CD14-positive monocyte (primary cell): ENCODE data around the gene CALB2. TPM values are rescaled to one million over a fixed set of nuclear protein-coding genes. Genes with fewer than 3 reads are reported as not detected.

Experiments
- DNase-seq, 3 donors: peaks; one replicate each; pipeline ENCODE4 v3.0.0-alpha.2; 2011 to 2022
- H2AFZ ChIP-seq: 2 replicates; pipeline ENCODE4 v1.6.0; 2012; ENCODE audit warnings: mild to moderate bottlenecking, low read depth, low read length, inconsistent platforms; ENCODE audit not compliant: insufficient read depth, poor library complexity, severe bottlenecking
- H3K27ac ChIP-seq, 2 donors: 1 replicate in 1 of 2; 2 replicates in 1 of 2; pipeline ENCODE4 v1.5.1; 2012 to 2013; ENCODE audit warnings: low read length in 2 of 2, control low read depth in 1 of 2, inconsistent platforms in 1 of 2, low read depth in 1 of 2, mild to moderate bottlenecking in 1 of 2
- H3K27me3 ChIP-seq, 2 donors: one replicate each; pipeline versions ENCODE4 v1.6.0 to v1.6.1; 2011 to 2013; ENCODE audit warnings: low read length in 2 of 2; ENCODE audit not compliant: control insufficient read depth in 2 of 2, insufficient read depth in 2 of 2
- H3K36me3 ChIP-seq, 2 donors: replicated peaks in 1 of 2; 1 replicate in 1 of 2; 2 replicates in 1 of 2; pipeline versions ENCODE4 v1.5.1 to v1.6.1; 2012 to 2013; ENCODE audit warnings: low read length in 2 of 2, control low read depth in 1 of 2, inconsistent platforms in 1 of 2, mild to moderate bottlenecking in 1 of 2; ENCODE audit not compliant: insufficient read depth in 2 of 2, control insufficient read depth in 1 of 2
- H3K4me1 ChIP-seq, 2 donors: 1 replicate in 1 of 2; 2 replicates in 1 of 2; pipeline versions ENCODE4 v1.5.1 to v1.6.1; 2012 to 2013; ENCODE audit warnings: low read length in 2 of 2, control low read depth in 1 of 2, inconsistent platforms in 1 of 2, mild to moderate bottlenecking in 1 of 2, moderate library complexity in 1 of 2; ENCODE audit not compliant: insufficient read depth in 2 of 2, control insufficient read depth in 1 of 2
- H3K4me2 ChIP-seq: replicated peaks from 2 replicates; pipeline ENCODE3; 2012; ENCODE audit warnings: low read length, moderate library complexity, mild to moderate bottlenecking; ENCODE audit not compliant: poor library complexity, severe bottlenecking; ENCODE audit errors: extremely low read depth
- H3K4me3 ChIP-seq, 3 experiments: fragments of 200-600 bp in 1 of 3; sonication (generic) in 1 of 3; replicated peaks in 1 of 3; 1 replicate in 2 of 3; 2 replicates in 1 of 3; pipeline ENCODE4 v1.5.1; 2011 to 2013; ENCODE audit warnings: low read length in 3 of 3, mild to moderate bottlenecking in 3 of 3, control low read depth in 2 of 3, low read depth in 2 of 3, inconsistent platforms in 1 of 3, moderate library complexity in 1 of 3
- H3K79me2 ChIP-seq: 2 replicates; pipeline ENCODE4 v1.6.0; 2012; ENCODE audit warnings: mild to moderate bottlenecking, control low read depth, inconsistent platforms, low read length, moderate library complexity; ENCODE audit not compliant: insufficient read depth
- H3K9ac ChIP-seq: 2 replicates; pipeline ENCODE4 v1.6.0; 2017; ENCODE audit warnings: low read length, mild to moderate bottlenecking; ENCODE audit not compliant: insufficient read depth, poor library complexity, severe bottlenecking
- H3K9me3 ChIP-seq, 2 donors: replicated peaks in 1 of 2; 1 replicate in 1 of 2; 2 replicates in 1 of 2; pipeline versions ENCODE4 v1.5.1 to v1.6.1; 2012 to 2013; ENCODE audit warnings: low read length in 2 of 2, control low read depth in 1 of 2; ENCODE audit not compliant: control insufficient read depth in 1 of 2, insufficient read depth in 1 of 2
- H4K20me1 ChIP-seq: 2 replicates; pipeline ENCODE4 v1.6.0; 2012; ENCODE audit warnings: mild to moderate bottlenecking, low read length, control low read depth, moderate library complexity; ENCODE audit not compliant: insufficient read depth
- H3K27ac Mint-ChIP-seq, 7 donors: one replicate each; pipeline ENCODE4 v1.8.0; 2020; ENCODE audit warnings: mild to moderate bottlenecking in 7 of 7, mixed read lengths in 7 of 7, moderate library complexity in 6 of 7, inconsistent platforms in 2 of 7
- H3K27me3 Mint-ChIP-seq, 3 donors: one replicate each; pipeline ENCODE4 v1.8.0; 2021 to 2022; ENCODE audit warnings: low read depth in 3 of 3, mild to moderate bottlenecking in 3 of 3, mixed read lengths in 3 of 3, moderate library complexity in 3 of 3, inconsistent platforms in 1 of 3
- H3K36me3 Mint-ChIP-seq, 2 donors: one replicate each; pipeline ENCODE4 v1.8.0; 2020; ENCODE audit warnings: mixed read lengths in 2 of 2, inconsistent platforms in 1 of 2, mild to moderate bottlenecking in 1 of 2
- H3K4me1 Mint-ChIP-seq: one replicate; pipeline ENCODE4 v1.8.0; 2020; ENCODE audit warnings: mild to moderate bottlenecking, mixed read lengths
- H3K4me3 Mint-ChIP-seq, 2 donors: one replicate each; pipeline ENCODE4 v1.8.0; 2020; ENCODE audit warnings: mild to moderate bottlenecking in 2 of 2, mixed read lengths in 2 of 2, moderate library complexity in 1 of 2
- H3K9me3 Mint-ChIP-seq, 7 donors: one replicate each; pipeline ENCODE4 v1.8.0; 2020 to 2022; ENCODE audit warnings: mixed read lengths in 7 of 7, mild to moderate bottlenecking in 6 of 7, moderate library complexity in 6 of 7, inconsistent platforms in 2 of 7
- CTCF ChIP-seq: fragments of 200-600 bp; IDR thresholded peaks from one replicate; pipeline ENCODE4 v1.8.0; 2022; ENCODE audit warnings: antibody characterized with exemption, mild to moderate bottlenecking
- WGBS: methylation state at CpG from one replicate; pipeline ENCODE4 v1.1.5; 2013; ENCODE audit warnings: missing lambda C conversion rate; ENCODE audit not compliant: insufficient coverage; 5-methylcytosine and 5-hydroxymethylcytosine counted together
- intact Hi-C, 2 donors: fragments of 100-400 bp; cut with micrococcal nuclease; formaldehyde crosslinking; loops; one replicate each; pipeline versions ENCODE4 v1.15.0 to v1.15.1; 2023
- polyA plus RNA-seq, 3 donors: library from polyadenylated mRNA; depleted of rRNA in 1 of 3; unstranded in 2 of 3; stranded (reverse) in 1 of 3; fragments of 300-500 nt in 2 of 3; fragments of >200 nt in 1 of 3; fragmentation: Illumina TruSeq in 2 of 3; gene quantifications; 1 replicate in 2 of 3; 2 replicates in 1 of 3; pipeline ENCODE4 v1.2.3, GENCODE V29; 2012 to 2021

CALB2 gene
- polyA plus RNA-seq, 3 donors, result not detected

GRCh38 chr16:71432906-71433305 is 74.4 kb downstream of the CALB2 start:
- Histone ChIP-seq H3K9me3 (no peaks in the 10 kb centered on the region), H3K4me2 (no peak overlapping the region), H4K20me1 (no peaks in the 10 kb centered on the region), H3K79me2 (no peaks in the 10 kb centered on the region), H2AFZ (no peak overlapping the region), H3K4me1 (no peaks in the 10 kb centered on the region), H3K36me3 (no peaks in the 10 kb centered on the region), H3K27me3 (no peaks in the 10 kb centered on the region), H3K27ac (no peak overlapping the region), H3K9ac (no peak overlapping the region), H3K4me3 (no peak overlapping the region)
- Mint-ChIP-seq H3K27me3 (peaks cover 7 to 8% (median 7%) of the 10 kb centered on the region in 3 donors), H3K4me3 (no peak overlapping the region), H3K4me1 (no peaks in the 10 kb centered on the region), H3K36me3 (no peaks in the 10 kb centered on the region), H3K9me3 (peaks cover 2 to 14% (median 3%) of the 10 kb centered on the region in 7 donors), H3K27ac (no peak overlapping the region)
- intact Hi-C loops, result no loop called here
- no peak for DNase-seq
- WGBS, result 82% methylated on average over 4 of the region's 6 CpGs
- TF ChIP-seq CTCF, result no peak

GRCh38 chr16:71436473-71436872 is 78.0 kb downstream of the CALB2 start:
- Mint-ChIP-seq H3K27ac (no peak overlapping the region), H3K27me3 (peaks cover 11 to 21% (median 14%) of the 10 kb centered on the region in 3 donors), H3K4me3 (no peak overlapping the region), H3K36me3 (no peaks in the 10 kb centered on the region), H3K4me1 (no peaks in the 10 kb centered on the region), H3K9me3 (peaks cover 6 to 16% (median 7%) of the 10 kb centered on the region in 7 donors)
- intact Hi-C loops, result no loop called here
- Histone ChIP-seq H3K9ac (no peak overlapping the region), H3K4me1 (no peaks in the 10 kb centered on the region), H3K27me3 (peaks cover 0 to 2% of the 10 kb centered on the region in 2 donors), H3K4me2 (no peak overlapping the region), H3K79me2 (no peaks in the 10 kb centered on the region), H3K36me3 (no peaks in the 10 kb centered on the region), H3K4me3 (no peak overlapping the region), H4K20me1 (no peaks in the 10 kb centered on the region), H3K9me3 (peaks cover 0 to 8% of the 10 kb centered on the region in 2 donors), H2AFZ (no peak overlapping the region), H3K27ac (no peak overlapping the region)
- DNase-seq, result no peak
- WGBS, result 76% methylated on average over 2 of the region's 7 CpGs
- no peak for TF ChIP-seq CTCF
